GM21447 (cell line): Measurements from ENCODE around the gene ABCB4.
"Not testable (repeated sequence)": the region's sequence is repeated elsewhere in the genome, so short reads cannot be mapped to it uniquely, and the experiment has no call there.

Experiments
- ATAC-seq: cut with Tn5 transposase; IDR thresholded peaks from one replicate; pipeline ENCODE4 v1.9.1; 2021; ENCODE audit not compliant: unreplicated experiment

The ABCB4 gene

DNA sequence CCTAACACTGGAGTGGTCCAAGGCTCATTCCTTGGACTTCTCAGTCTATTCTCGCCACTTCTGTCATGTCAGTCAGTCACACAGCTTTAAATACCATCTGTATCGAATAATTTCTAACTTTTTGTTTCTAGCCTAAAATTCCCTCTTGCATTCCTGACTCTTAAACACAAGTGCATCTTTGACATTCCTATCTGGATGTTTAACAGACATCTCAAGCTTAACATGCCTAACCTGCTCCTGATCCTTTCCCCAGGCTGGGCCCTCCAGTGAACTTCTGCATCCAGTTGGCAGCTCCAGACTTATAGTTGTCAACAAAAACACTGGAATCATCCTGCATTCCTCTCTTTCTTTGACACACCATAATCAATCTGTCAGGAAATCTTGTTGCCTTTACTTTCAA is 4.5 kb upstream of the ABCB4 start:
- ATAC-seq = no peak

DNA sequence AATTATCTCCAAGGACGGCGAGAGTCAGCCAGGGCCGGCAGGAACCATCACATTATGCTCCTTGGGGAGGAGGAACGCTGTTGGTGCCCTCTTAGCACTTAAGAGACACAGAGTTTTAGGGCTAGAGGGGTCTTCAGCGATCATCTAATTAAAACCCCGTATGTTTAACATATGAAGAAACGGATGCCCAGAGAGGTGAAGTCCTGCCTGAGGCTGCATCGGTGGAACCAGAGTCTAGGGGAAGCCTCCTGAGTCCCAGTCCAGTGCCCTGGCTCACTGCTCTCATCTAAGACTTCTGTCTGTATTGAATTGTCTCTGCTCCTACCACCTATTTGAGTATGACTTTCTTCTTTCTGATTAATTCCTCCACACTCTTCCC is 688 bp upstream of the ABCB4 start:
- ATAC-seq = no peak

DNA sequence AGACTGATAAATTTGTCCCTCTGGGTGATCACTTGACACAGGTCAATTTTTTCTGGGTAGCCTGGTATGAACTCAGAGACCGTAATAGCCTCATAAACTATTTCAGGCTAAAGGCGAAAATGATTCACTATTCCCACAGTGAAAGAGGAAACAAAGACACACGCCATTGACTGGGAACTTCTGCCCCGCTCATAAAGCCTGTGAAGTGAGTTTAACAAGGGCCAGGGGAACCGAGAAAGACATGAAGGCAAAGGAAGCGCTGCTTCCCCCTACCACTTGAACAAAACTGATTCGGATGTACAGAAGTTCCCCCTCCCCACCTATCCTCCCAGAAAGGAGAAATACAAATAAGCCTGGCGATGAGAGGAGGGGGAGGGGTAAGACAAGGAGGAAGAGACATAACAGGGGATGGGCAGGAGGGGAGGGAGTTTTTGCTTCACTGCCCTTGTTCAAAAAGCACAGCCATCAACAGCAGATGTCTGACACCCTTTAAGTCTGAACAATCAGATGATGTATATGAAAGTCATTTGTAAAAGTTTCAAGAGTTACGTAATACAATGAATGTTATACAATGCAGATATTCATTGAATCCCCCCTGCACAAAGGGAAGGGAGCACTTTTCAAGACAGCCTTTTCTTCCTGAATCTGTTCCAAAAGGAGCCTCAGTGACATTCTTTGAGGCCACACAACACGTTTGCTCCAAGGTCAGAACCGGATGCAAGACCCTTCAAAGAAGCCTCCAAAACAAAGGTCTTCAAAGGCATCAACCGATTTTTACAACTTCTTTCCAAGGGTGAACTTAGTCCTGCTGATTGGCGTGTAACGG is 734 bp downstream of the ABCB4 start:
- peak; percentile 77 for ATAC-seq

DNA sequence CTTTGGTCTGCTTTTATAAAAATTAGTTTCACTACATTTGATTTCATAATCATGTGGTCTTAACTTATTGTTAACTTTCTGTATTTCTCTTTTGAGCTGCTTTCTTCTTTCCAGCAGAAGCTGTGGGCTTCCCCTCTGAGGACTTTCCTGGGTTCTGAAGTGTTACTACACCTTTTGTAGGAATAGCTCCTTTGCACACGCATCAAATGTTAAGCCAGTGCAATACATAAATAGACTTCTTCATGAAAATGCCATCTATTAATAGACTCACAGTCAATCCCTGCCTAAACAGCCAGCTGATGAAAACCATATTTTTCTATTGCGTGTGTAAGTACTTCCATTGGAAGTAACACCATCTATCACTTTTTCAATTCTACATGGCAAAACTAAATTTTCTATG is 1.5 kb downstream of the ABCB4 start:
- ATAC-seq = no peak

DNA sequence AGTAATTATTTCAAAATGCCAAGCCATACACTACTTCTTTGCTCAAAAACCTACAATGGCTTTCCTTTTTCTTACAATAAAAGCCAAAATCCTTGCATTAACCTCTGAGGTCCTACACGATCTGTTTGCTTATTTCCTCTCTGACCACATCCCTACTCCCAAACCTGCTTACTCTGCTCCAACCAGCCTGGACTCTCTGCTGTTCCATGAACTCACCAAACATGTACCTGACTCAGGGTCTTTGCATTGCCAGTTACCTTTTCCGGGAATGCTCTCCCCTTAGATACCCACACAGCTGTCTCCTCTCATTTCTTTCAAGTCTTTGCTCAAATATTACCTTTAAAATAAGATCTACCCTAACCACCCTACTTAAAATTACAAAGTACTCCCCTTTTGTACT is 2.3 kb downstream of the ABCB4 start:
- ATAC-seq = no peak

DNA sequence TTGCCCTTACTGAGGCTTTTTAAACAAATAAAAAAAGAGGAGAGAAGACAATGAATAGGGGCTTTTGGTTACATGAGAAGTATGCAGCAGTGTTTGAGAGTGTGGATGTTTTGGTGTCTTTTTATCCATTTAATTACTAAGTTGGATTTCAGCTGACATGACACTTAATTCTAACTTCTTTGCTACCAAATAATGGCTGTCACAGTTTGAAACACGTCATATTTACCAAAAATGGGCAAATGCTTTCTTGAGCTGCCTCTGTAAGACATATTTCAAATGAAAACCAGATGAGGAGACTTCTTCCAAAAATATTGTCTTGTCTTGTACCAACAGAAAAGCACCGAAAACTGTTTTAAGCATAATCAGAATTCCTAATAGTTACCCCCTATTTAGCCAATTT is 4.0 kb downstream of the ABCB4 start:
- no peak for ATAC-seq

DNA sequence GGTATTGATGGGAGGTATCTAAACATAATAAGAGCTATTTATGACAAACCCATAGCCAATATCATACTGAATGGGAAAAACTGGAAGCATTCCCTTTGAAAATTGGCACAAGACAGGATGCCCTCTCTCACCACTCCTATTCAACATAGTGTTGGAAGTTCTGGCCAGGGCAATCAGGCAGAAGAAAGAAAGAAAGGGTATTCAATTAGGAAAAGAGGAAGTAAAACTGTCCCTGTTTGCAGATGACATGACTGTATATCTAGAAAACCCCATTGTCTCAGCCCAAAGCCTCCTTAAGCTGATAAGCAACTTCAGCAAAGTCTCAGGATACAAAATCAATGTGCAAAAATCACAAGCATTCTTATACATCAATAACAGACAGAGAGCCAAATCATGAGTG is 6.3 kb downstream of the ABCB4 start:
- ATAC-seq = not testable (repeated sequence)

DNA sequence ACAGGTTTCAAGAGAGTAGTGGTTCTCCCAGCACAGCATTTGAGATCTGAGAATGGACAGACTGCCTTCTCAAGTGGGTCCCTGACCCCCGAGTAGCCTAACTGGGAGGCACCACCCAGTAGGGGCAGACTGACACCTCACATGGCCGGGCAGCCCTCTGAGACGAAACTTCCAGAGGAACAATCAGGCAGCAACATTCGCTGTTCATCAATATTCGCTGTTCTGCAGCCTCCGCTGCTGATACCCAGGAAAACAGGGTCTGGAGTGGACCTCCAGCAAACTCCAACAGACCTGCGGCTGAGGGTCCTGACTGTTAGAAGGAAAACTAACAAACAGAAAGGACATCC is 10.0 kb downstream of the ABCB4 start:
- not testable (repeated sequence) for ATAC-seq

DNA sequence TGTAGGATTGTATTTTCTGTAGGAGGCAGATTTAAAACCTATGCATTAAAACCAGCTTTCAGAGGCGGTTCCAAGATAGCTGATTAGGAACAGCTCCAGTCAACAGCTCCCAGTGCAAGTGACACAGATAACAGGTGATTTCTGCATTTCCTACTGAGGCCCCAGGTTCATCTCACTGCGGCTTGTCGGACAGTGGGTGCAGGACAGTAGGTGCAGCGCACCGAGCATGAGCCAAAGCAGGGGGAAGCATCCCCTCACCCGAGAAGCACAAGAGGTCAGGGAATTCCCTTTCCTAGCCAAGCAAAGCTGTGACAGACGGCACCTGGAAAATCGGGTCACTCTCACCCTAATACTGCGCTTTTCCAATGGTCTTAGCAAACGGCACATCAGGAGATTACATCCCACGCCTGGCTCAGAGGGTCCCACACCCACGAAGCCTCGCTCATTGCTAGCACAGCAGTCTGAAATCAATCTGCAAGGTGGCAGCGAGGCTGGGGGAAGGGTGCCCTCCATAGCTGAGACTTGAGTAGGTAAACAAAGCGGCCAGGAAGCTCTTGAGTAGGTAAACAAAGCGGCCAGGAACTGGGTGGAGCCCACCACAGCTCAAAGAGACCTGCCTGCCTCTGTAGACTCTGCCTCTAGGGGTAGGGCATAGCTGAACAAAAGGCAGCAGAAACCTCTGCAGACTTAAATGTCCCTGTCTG is 10.5 kb downstream of the ABCB4 start:
- not testable (repeated sequence) for ATAC-seq

DNA sequence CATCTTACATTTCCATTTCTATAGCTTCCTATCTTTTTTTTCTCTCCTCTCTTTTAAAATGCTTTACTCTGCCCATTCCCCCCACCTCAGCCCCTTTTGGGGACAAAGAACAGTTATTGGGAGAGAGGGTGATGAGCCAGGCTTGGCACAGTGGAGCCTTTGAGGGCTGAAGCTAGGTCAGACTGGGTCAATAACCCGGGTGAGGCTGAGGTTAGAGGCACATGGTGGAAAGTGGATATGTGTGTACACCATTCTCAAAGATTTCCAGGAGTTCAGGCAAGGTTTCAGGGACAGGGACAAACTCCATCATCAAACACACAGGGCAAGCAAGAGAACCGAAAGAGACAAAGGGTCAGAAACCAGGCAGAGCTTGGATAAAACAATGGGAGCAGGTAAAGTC is 11.5 kb downstream of the ABCB4 start:
- no peak for ATAC-seq

DNA sequence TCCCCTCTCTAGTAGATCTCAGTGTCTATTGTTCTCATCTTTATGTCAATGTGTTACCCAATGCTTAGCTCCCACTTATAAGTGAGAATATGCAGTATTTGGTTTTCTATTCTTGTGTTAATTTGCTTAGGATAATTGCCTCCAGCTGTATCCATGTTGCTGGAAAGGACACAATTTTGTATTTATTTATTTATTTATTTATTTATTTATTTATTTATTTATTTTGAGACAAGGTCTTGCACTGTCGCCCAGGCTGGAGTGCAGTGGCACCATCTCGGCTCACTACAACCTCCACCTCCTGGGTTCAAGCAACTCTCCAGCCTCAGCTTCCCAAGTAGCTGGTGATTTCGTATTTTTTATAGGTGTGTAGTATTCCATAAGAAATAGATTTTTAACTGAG is 15.0 kb downstream of the ABCB4 start:
- not testable (repeated sequence) for ATAC-seq

DNA sequence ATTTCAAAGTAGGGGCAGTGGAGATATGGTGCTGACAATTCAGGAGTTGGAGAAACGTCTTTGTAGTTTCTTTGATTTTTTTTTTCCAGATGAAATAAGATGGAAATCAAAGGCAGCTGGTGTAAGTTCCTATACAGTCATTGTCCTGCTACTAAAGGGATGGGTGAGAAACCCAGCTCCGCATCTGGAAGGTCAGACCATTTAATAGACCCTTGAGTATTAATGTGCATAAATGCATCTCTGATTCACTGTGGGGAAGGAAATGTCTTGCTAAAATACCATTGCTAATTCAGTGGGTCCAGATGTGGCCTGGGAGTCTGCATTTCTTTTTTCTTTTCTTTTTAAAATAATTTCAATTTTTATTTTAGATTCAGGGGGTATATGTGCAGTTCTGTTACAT is 15.5 kb downstream of the ABCB4 start:
- ATAC-seq = no peak

DNA sequence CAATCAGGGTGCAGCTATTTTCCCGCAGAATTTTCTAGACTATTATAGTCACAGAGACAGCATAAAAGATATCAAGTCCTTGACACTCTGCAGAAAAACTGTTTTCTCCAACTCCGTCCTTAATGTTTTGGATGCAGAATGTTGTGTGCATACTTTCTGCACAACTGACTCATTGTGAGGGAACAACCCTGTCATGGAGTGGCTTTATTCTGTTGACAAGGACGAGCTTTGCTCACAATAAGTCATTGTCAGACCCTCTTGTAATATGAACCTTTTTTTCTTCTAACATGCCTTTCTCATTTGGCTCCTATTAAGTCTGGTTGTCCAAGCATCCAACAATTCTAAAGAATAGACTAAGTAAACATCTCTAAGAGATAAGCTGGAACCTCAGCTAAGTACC is 17.3 kb downstream of the ABCB4 start:
- ATAC-seq = no peak

DNA sequence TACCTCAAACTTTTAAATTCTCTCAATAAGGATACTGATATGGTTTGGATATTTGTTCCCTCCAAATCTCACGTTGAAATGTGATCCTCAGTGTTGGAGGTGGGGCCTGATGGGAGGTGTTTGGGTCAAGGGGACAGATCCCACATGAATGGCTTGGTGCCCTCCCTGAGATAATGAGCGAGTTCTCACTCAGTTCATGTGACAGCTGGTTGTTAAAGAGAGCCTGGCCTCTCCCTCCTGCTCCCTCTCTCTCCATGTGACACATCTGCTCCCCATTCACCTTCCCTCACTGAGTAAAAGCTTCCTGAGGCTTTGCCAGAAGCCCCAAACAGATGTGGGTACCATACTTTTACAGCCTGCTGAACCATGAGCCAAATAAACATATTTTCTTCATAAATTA is 19.2 kb downstream of the ABCB4 start:
- ATAC-seq = no peak

DNA sequence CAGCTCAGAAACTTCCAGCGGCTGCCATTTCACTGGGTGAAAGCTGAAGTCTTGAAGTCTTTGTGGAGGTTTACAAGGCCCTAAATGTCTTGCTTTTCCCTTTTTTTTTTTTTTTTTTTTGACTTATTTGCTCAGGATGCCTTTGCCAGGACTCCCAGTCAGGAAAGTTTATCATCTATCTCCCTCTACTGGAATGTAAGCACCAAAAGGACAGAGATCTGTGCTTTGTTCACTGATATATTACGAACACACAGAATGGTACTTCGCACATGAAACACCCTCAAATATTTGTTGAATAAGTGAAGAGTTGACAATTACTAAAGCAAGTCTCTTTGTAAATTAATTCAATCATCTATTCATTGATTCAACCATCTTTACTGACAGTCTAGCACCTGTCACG is 23.2 kb downstream of the ABCB4 start:
- ATAC-seq = no peak

DNA sequence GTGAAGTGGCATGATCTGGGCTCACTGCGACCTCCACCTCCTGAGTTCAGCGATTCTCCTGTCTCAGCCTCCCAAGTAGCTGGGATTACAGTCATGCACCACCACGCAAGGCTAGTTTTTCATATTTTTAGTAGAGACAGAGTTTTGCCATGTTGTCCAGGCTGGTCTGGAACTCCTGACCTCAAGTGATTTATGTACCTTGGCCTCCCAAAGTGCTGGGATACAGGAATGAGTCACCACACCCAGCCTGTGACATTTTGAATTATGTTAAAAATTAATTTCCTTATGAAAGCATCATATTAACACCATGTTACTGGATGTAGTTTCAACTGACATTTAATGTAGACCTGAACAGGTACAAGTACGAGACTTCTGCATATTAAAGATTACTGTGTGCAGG is 24.3 kb downstream of the ABCB4 start:
- no peak for ATAC-seq

DNA sequence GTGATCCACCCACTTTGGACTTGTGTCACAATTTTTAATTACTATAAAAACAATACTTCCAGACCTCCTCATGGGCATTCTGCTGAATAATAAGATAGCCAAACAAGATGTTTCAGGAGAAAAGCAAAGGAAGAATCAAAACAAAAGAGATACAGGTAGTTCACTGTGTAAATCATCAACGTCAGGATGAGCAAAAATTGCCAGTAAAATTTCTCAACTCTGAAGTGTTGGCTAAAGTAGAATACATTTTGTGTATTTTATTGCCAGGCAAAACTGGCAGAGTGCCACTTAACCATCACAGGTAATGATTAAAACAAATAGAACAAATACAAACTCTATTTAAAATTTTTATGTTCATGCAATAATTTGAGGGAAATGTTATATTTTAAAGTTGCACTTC is 24.8 kb downstream of the ABCB4 start:
- ATAC-seq = no peak

DNA sequence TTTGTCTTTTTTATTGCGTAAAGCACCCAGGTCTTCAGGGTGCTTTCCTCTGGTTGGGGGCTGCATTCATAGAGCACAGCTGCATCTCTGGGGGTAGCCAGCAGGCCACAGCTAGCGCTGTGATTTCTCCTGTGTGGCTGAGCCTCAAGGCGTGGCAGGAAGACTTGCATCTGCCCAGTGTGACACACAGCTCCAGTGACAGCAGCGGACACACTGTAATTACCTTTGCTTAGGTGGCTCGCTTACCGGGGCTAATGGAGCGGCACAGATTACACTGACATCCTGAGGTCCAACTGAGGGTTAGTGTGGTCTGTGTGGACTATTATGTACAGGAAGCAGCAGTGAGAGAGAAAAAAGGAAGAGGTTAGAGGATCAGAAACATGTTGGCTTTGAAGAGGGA is 27.1 kb downstream of the ABCB4 start:
- no peak for ATAC-seq

DNA sequence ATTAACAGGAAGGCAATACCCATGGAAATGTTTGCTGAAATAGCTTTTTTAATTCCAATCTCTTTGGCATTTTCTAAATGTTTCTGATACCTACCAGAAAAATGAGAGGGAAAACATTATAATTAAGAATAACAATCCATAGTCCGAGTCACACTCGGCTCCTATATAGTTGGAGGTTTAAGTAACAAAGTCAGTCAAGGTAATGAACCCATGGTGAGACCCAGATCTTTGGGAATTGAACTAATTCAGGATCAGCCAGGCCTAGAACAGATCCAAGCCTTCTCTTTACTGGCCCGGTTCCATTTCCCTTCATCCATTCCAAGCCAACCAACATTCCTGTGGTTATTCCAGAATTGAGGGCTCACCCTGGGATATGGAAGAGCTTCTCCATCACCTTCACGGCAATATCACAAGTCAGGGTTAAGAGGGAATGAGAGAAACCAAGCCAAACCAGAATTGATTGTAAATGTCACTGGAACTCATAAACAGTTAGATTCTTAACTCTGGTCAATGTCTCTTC is 28.3 kb downstream of the ABCB4 start:
- ATAC-seq = no peak

DNA sequence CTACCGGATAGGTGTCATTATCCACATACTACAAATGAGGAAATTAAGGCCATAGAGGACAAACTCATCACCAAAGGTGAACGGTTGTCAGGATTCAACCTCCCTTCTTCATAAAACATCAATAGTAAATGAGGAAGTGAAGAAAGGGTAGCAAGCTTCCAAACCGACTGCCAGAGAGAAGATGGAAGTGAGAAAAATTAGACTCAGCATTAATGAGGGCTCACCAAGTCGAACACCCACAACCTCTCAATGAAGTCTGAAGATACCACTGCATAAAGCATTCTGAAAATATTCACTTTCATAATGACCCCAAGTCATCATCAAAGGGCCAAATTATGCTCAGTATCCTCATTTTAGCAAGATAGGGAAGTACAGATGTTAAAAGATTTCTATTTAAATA is 29.6 kb downstream of the ABCB4 start:
- peak; percentile 93 for ATAC-seq

DNA sequence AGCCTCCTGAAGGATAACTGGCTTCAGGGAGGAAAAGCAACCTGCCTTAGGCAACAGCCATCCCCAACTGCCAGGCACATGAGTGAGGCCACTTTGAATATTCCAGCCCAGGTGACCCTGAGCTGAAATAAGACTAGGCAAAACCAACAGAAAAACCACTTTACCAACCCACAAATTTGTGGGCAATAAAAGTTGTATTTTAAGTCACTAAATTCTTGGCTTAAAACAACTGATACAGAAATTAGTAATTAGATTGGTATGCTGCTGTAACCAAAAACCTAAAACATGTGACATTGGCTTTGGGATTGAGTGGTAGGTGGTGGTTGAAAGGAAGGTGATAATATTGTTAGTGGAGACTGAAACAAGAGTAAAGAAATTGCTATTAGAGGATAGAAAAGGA is 39.9 kb downstream of the ABCB4 start:
- no peak for ATAC-seq

DNA sequence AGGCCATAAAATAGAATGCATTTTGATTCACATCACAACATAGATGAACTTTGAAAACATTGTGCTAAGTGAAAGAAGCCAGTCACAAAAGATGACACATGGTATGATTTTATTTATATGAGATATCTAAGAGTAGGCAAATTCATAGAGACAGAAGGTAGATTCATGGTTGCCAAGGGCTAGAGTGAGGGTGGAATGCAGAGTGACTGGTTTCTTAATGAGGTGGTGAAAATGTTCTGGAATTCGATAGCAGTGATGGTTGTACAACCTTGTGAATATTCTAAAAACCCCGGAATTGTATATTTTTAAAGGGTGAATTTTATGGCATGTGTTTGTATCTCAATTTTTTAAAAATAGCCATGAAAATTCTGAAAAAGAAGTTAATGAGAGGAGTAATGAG is 42.9 kb downstream of the ABCB4 start:
- no peak for ATAC-seq

DNA sequence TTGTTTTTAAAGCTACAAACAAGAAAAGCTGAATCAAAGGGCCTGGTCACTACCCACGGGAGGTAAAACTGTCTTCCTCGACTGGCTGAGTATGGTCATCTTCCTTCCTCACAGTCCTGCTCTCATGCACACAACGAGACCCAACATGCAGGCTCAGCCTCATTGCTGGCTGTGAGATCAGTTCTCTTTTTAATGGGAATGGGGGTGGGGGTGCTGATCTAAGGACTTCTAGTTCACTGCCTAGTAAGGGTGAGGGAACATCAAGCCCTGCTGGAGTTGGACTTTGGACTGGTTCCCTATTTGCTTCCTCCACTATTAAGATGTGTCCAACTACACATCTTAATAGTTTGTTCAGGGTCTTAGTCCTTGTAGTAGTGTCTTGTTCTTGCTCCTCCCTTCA is 48.2 kb downstream of the ABCB4 start:
- ATAC-seq = no peak
